Measurements from ENCODE around the gene S100A3.
"Not testable (repeated sequence)": the region's sequence is repeated elsewhere in the genome, so short reads cannot be mapped to it uniquely, and the experiment has no call there.

The S100A3 gene

GRCh38 chr1:153537376-153537730 lies 11.7 kb downstream of the S100A3 start:
- FAIRE-seq (no peak), DNase-seq (ENCODE audit: extremely low spot score, insufficient read length, low read depth) (no peak)

- FAIRE-seq: no peak
- DNase-seq (ENCODE audit: extremely low spot score, insufficient read length, low read depth): no peak
Measured at GRCh38 chr1:153536671-153537375, 12.2 kb downstream of the S100A3 start.

GRCh38 chr1:153536012-153536670 lies 12.9 kb downstream of the S100A3 start:
- no peak for FAIRE-seq
- no peak for DNase-seq (ENCODE audit: extremely low spot score, insufficient read length, low read depth)

GRCh38 chr1:153535242-153536011 lies 13.6 kb downstream of the S100A3 start, which contains the start of gene S100A6:
Gene S100A6, minus strand, starts transcription at chr1:153535991. Its CDS starts 652 bp downstream, at chr1:153535339.
- FAIRE-seq (no peak), DNase-seq (ENCODE audit: extremely low spot score, insufficient read length, low read depth) (no peak)

- FAIRE-seq: no peak
Measured at GRCh38 chr1:153534925-153535241, 14.2 kb downstream of the S100A3 start.

GRCh38 chr1:153534226-153534924 lies 14.7 kb downstream of the S100A3 start:
- DNase-seq (ENCODE audit: extremely low spot score, insufficient read length, low read depth) (no peak), FAIRE-seq (no peak)

More at GRCh38 chr1:153534925-153535241, 14.2 kb downstream of the S100A3 start:
- DNase-seq (ENCODE audit: extremely low spot score, insufficient read length, low read depth): no peak

GRCh38 chr1:153533689-153534201 lies 15.3 kb downstream of the S100A3 start:
- FAIRE-seq: no peak
- no peak for DNase-seq (ENCODE audit: extremely low spot score, insufficient read length, low read depth)

- no peak for FAIRE-seq
- DNase-seq (ENCODE audit: extremely low spot score, insufficient read length, low read depth): peak; percentile 32
Measured at GRCh38 chr1:153532769-153533599, 16.1 kb downstream of the S100A3 start.

GRCh38 chr1:153532181-153532580 lies 16.9 kb downstream of the S100A3 start:
- FAIRE-seq: no peak
- no peak for DNase-seq (ENCODE audit: extremely low spot score, insufficient read length, low read depth)

GRCh38 chr1:153531638-153532037 lies 17.4 kb downstream of the S100A3 start:
- FAIRE-seq (no peak), DNase-seq (ENCODE audit: extremely low spot score, insufficient read length, low read depth) (no peak)

GRCh38 chr1:153527683-153528040 lies 21.4 kb downstream of the S100A3 start:
- no peak for FAIRE-seq
- no peak for DNase-seq (ENCODE audit: extremely low spot score, insufficient read length, low read depth)

GRCh38 chr1:153527023-153527682 lies 21.9 kb downstream of the S100A3 start:
- no peak for FAIRE-seq
- DNase-seq (ENCODE audit: extremely low spot score, insufficient read length, low read depth): no peak

- DNase-seq (ENCODE audit: extremely low spot score, insufficient read length, low read depth): no peak
- FAIRE-seq: no peak
Measured at GRCh38 chr1:153526132-153526543, 22.9 kb downstream of the S100A3 start.

GRCh38 chr1:153525088-153525728 lies 23.9 kb downstream of the S100A3 start:
- no peak for FAIRE-seq
- no peak for DNase-seq (ENCODE audit: extremely low spot score, insufficient read length, low read depth)

- not testable (repeated sequence) for FAIRE-seq
Measured at GRCh38 chr1:153522353-153523048, 26.6 kb downstream of the S100A3 start.

GRCh38 chr1:153521808-153522207 lies 27.2 kb downstream of the S100A3 start:
- not testable (repeated sequence) for FAIRE-seq; DNase-seq (ENCODE audit: extremely low spot score, insufficient read length, low read depth)

More at GRCh38 chr1:153522353-153523048, 26.6 kb downstream of the S100A3 start:
- not testable (repeated sequence) for DNase-seq (ENCODE audit: extremely low spot score, insufficient read length, low read depth)

- DNase-seq (ENCODE audit: extremely low spot score, insufficient read length, low read depth) (no peak), FAIRE-seq (no peak)
Measured at GRCh38 chr1:153520818-153521476, 28.1 kb downstream of the S100A3 start.

Data from GM18507 (cell line).